Hepatocyte (in vitro differentiated cells): Measurements from ENCODE around the gene RNF213.
"Not testable (repeated sequence)": the region's sequence is repeated elsewhere in the genome, so short reads cannot be mapped to it uniquely, and the experiment has no call there.

ENCODE experiments used
- EZH2 ChIP-seq: fragments of 200-600 bp; sonication (generic); IDR thresholded peaks from 2 replicates; pipeline ENCODE4 v1.6.1; 2016; ENCODE audit warnings: antibody characterized with exemption, mild to moderate bottlenecking, borderline replicate concordance
- EZH2phosphoT487 ChIP-seq: fragments of 200-600 bp; sonication (generic); IDR thresholded peaks from one replicate; pipeline ENCODE4 v1.6.1; 2018; ENCODE audit warnings: antibody characterized with exemption, mild to moderate bottlenecking, low read depth, moderate library complexity; ENCODE audit not compliant: unreplicated experiment, severe bottlenecking
- TF ChIP-seq, protein P1 (sequence below): fragments of 200-600 bp; sonication (generic); IDR thresholded peaks from 2 replicates; pipeline ENCODE4 v1.5.1; 2016; ENCODE audit warnings: antibody characterized with exemption, mild to moderate bottlenecking; ENCODE audit not compliant: poor library complexity

DNA sequence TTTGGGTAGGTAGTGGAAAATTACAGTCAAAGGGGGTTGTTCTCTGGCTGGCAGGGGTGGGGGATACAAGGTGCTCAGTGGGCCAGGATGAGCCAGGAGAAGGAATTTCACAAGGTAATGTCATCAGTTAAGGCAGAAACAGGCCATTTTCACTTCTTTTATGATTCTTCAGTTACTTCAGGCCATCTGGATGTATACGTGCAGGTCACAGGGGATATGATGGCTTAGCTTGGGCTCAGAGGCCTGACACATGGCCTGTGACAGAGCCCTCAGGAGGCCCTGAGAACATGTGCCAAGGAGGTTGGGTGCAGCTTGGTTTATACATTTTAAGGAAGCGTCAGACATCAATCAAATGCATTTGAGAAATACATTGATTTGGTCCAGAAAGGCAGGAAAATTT, 2.4 kb upstream of the RNF213 start:
- TF ChIP-seq, protein P1, sequence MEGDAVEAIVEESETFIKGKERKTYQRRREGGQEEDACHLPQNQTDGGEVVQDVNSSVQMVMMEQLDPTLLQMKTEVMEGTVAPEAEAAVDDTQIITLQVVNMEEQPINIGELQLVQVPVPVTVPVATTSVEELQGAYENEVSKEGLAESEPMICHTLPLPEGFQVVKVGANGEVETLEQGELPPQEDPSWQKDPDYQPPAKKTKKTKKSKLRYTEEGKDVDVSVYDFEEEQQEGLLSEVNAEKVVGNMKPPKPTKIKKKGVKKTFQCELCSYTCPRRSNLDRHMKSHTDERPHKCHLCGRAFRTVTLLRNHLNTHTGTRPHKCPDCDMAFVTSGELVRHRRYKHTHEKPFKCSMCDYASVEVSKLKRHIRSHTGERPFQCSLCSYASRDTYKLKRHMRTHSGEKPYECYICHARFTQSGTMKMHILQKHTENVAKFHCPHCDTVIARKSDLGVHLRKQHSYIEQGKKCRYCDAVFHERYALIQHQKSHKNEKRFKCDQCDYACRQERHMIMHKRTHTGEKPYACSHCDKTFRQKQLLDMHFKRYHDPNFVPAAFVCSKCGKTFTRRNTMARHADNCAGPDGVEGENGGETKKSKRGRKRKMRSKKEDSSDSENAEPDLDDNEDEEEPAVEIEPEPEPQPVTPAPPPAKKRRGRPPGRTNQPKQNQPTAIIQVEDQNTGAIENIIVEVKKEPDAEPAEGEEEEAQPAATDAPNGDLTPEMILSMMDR = not testable (repeated sequence)
- TF ChIP-seq EZH2phosphoT487, EZH2: not testable (repeated sequence)
